HepG2 (cell line): ENCODE data around the gene RREB1. TPM values are rescaled to one million over a fixed set of nuclear protein-coding genes. Genes with fewer than 3 reads are reported as not detected.

ENCODE experiments used
- ARHGAP35 ChIP-seq: sonication (generic); formaldehyde crosslinking; IDR thresholded peaks from 2 replicates; pipeline ENCODE4 v1.9.0; 2022; ENCODE audit warnings: mild to moderate bottlenecking, inconsistent platforms, moderate library complexity, missing genetic modification reagents, borderline replicate concordance
- ATF4 ChIP-seq, 2 experiments: fragments of 450-650 bp in 1 of 2; sonication (generic) in 1 of 2; formaldehyde crosslinking; IDR thresholded peaks; 2 replicates each; pipeline versions ENCODE4 v1.5.0 to v1.8.0; 2020 to 2022; ENCODE audit warnings: mild to moderate bottlenecking in 1 of 2, missing genetic modification reagents in 1 of 2
- BCL6 ChIP-seq: IDR thresholded peaks from 2 replicates; pipeline ENCODE4 v1.6.1; 2016; ENCODE audit warnings: missing genetic modification reagents, missing compliant biosample characterization
- BHLHE40 ChIP-seq: IDR thresholded peaks from 2 replicates; pipeline ENCODE4 v1.6.1; 2011; ENCODE audit warnings: low read length, improper control_type of control experiment
- DR1 ChIP-seq: sonication (generic); formaldehyde crosslinking; IDR thresholded peaks from 2 replicates; pipeline ENCODE4 v1.8.0; 2021; ENCODE audit warnings: mild to moderate bottlenecking, missing genetic modification reagents, inconsistent platforms
- E2F1 ChIP-seq: sonication (generic); formaldehyde crosslinking; IDR thresholded peaks from 2 replicates; pipeline ENCODE4 v1.5.0; 2020; ENCODE audit warnings: missing genetic modification reagents
- KLF16 ChIP-seq, 2 experiments: sonication (generic) in 1 of 2; formaldehyde crosslinking in 1 of 2; IDR thresholded peaks; 2 replicates each; pipeline versions ENCODE4 v1.6.1 to v1.8.0; 2016 to 2023; ENCODE audit warnings: missing genetic modification reagents in 2 of 2, missing compliant biosample characterization in 1 of 2
- MED8 ChIP-seq: sonication (generic); formaldehyde crosslinking; IDR thresholded peaks from 2 replicates; pipeline ENCODE4 v1.8.1; 2023; ENCODE audit warnings: mild to moderate bottlenecking, missing genetic modification reagents; ENCODE audit not compliant: insufficient replicate concordance
- MXD3 ChIP-seq: IDR thresholded peaks from 2 replicates; pipeline ENCODE4 v1.6.1; 2016; ENCODE audit warnings: mild to moderate bottlenecking, missing biosample characterization, missing genetic modification reagents
- NR0B2 ChIP-seq: sonication (generic); formaldehyde crosslinking; IDR thresholded peaks from 2 replicates; pipeline ENCODE4 v1.4.0; 2020; ENCODE audit warnings: mild to moderate bottlenecking, missing genetic modification reagents
- PAWR ChIP-seq: sonication (generic); formaldehyde crosslinking; IDR thresholded peaks from 2 replicates; pipeline ENCODE4 v1.4.0; 2020; ENCODE audit warnings: missing genetic modification reagents, mild to moderate bottlenecking, borderline replicate concordance
- SAP130 ChIP-seq: IDR thresholded peaks from 2 replicates; pipeline ENCODE4 v1.6.1; 2016; ENCODE audit warnings: low read depth
- SIN3A ChIP-seq: IDR thresholded peaks from 2 replicates; pipeline ENCODE4 v1.6.1; 2011; ENCODE audit warnings: low read depth, mild to moderate bottlenecking, control low read depth, low read length, borderline replicate concordance
- SMYD3 ChIP-seq: sonication (generic); formaldehyde crosslinking; IDR thresholded peaks from 2 replicates; pipeline ENCODE4 v1.8.1; 2023; ENCODE audit warnings: mild to moderate bottlenecking, missing genetic modification reagents
- SRSF4 ChIP-seq: fragments of 200-400 bp; formaldehyde crosslinking; IDR thresholded peaks from one replicate; pipeline ENCODE4 v1.6.1; 2018; ENCODE audit warnings: mild to moderate bottlenecking, low read depth, low read length, moderate library complexity; ENCODE audit not compliant: poor library complexity, severe bottlenecking
- ZBTB14 ChIP-seq: sonication (generic); formaldehyde crosslinking; IDR thresholded peaks from 2 replicates; pipeline ENCODE4 v1.4.0; 2020; ENCODE audit warnings: missing genetic modification reagents
- ZBTB39 ChIP-seq: sonication (generic); formaldehyde crosslinking; IDR thresholded peaks from 2 replicates; pipeline ENCODE4 v1.5.0; 2020; ENCODE audit warnings: missing genetic modification reagents
- ZMYM2 ChIP-seq: sonication (generic); formaldehyde crosslinking; IDR thresholded peaks from 2 replicates; pipeline ENCODE4 v1.8.0; 2022; ENCODE audit warnings: mild to moderate bottlenecking, missing genetic modification reagents
- ZNF501 ChIP-seq: sonication (generic); formaldehyde crosslinking; IDR thresholded peaks from 2 replicates; pipeline ENCODE4 v1.5.1; 2020; ENCODE audit warnings: mild to moderate bottlenecking, moderate library complexity, missing genetic modification reagents
- ZNF530 ChIP-seq: sonication (generic); formaldehyde crosslinking; IDR thresholded peaks from 2 replicates; pipeline ENCODE4 v1.5.0; 2020; ENCODE audit warnings: low read depth, mild to moderate bottlenecking, missing genetic modification reagents
- ZNF616 ChIP-seq: sonication (generic); formaldehyde crosslinking; IDR thresholded peaks from 2 replicates; pipeline ENCODE4 v1.5.0; 2020; ENCODE audit warnings: low read depth, mild to moderate bottlenecking, missing genetic modification reagents
- ZNF768 ChIP-seq: sonication (generic); formaldehyde crosslinking; IDR thresholded peaks from 2 replicates; pipeline ENCODE4 v1.4.0; 2020; ENCODE audit warnings: missing genetic modification reagents
- polyA plus RNA-seq, 8 experiments: library from polyadenylated mRNA; depleted of rRNA in 3 of 8; stranded (reverse) in 7 of 8; unstranded in 1 of 8; fragments of >200 nt; fragmentation: Illumina TruSeq in 4 of 8; extraction: Trizol in 4 of 8; gene quantifications; 2 replicates each; pipeline versions ENCODE4 v1.2.1 to v1.2.3, GENCODE V29; 2011 to 2016; ENCODE audit warnings: low read depth in 4 of 8, missing spikeins in 1 of 8, mixed read lengths in 1 of 8; ENCODE audit not compliant: insufficient read depth in 1 of 8
- total RNA-seq, 5 experiments: library from RNA; depleted of rRNA; stranded (reverse); fragments of >200 nt; fragmentation: Illumina TruSeq; extraction: Trizol; gene quantifications; 2 replicates each; pipeline ENCODE4 v1.2.3, GENCODE V29; 2016; ENCODE audit warnings: low read depth in 1 of 5

The RREB1 gene
- total and polyA plus RNA-seq, 2 of the 13 experiments (the other 11 are each of a cell fraction or from before 2014, with no cell fraction given) = 6.1 to 23.2 TPM

GRCh38 chr6:7270320-7271204, 162.8 kb downstream of the RREB1 start (continued):
- TF ChIP-seq E2F1 (CRISPR knock-in tag) = no peak
- TF ChIP-seq ZNF501 = peak; percentile 44
- peak; percentile 56; the same call in 1 of the 2 replicates for TF ChIP-seq ZNF768 (CRISPR knock-in tag)
- no peak for TF ChIP-seq PAWR (CRISPR knock-in tag)
- no peak for TF ChIP-seq BCL6 (CRISPR knock-in tag)
- TF ChIP-seq ZBTB39 = no peak
- no peak for TF ChIP-seq ZNF616 (CRISPR knock-in tag)
- TF ChIP-seq MXD3 (CRISPR knock-in tag) = no peak; the same call in 1 of the 2 replicates
- no peak for TF ChIP-seq MED8 (CRISPR knock-in tag)
- no peak for TF ChIP-seq ARHGAP35 (CRISPR knock-in tag)
- no peak for TF ChIP-seq BHLHE40
- peak; percentile 77 for TF ChIP-seq SAP130 (CRISPR knock-in tag)
- TF ChIP-seq ATF4 (CRISPR knock-in tag; IDR thresholded peaks at IDR 0.05) = no peak
- TF ChIP-seq SRSF4 = no peak
- no peak for TF ChIP-seq SMYD3
- TF ChIP-seq ZNF530 = no peak
- no peak for TF ChIP-seq NR0B2
- TF ChIP-seq ZBTB14 (CRISPR knock-in tag) = no peak
- no peak for TF ChIP-seq SIN3A
- no peak for TF ChIP-seq ZMYM2 (CRISPR knock-in tag)
- no peak for TF ChIP-seq DR1
- TF ChIP-seq KLF16 (CRISPR knock-in tag; IDR thresholded peaks at IDR 0.05) = no peak
